ENCODE data around the gene RPS6KA5. TPM values are rescaled to one million over a fixed set of nuclear protein-coding genes. Genes with fewer than 3 reads are reported as not detected.
"Not testable (repeated sequence)": the region's sequence is repeated elsewhere in the genome, so short reads cannot be mapped to it uniquely, and the experiment has no call there.

The RPS6KA5 gene
- total RNA-seq, 2 donors from 2014 or later = 35.4 to 42.0 TPM

DNA sequence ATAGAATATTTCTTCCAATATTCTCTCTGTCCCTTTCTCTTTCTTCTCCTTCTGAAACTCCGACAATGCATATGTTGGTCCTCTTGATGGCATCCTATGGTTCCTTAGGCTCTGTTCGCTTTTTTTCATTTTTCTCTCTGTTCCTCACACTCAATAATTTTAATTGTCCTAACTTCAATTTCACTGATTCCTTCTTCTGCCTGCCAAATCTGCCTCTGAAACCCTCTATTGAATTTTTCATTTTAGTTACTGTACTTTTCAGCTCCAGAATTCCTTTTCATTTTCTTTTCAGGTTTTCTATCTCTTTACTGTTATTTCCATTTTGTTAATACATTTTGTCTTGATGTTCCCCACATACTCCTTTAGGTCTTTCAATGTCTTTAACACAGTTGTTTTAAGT lies 177.2 kb downstream of the RPS6KA5 start:
- peaks cover 7% of the 10 kb centered on the region for H3K36me3 Mint-ChIP-seq (ENCODE audit: low read depth)
- ATAC-seq (no peak), DNase-seq (no peak)
- H3K9me3 ChIP-seq (ENCODE audit: control insufficient read depth, low read length, poor library complexity, severe bottlenecking) = no peaks in the 10 kb centered on the region
- no peak overlapping the region for H3K4me3 Mint-ChIP-seq
- H3K27me3 Mint-ChIP-seq = no peaks in the 10 kb centered on the region
- no peaks in the 10 kb centered on the region for H3K4me1 Mint-ChIP-seq
- H3K27ac Mint-ChIP-seq = no peak overlapping the region

DNA sequence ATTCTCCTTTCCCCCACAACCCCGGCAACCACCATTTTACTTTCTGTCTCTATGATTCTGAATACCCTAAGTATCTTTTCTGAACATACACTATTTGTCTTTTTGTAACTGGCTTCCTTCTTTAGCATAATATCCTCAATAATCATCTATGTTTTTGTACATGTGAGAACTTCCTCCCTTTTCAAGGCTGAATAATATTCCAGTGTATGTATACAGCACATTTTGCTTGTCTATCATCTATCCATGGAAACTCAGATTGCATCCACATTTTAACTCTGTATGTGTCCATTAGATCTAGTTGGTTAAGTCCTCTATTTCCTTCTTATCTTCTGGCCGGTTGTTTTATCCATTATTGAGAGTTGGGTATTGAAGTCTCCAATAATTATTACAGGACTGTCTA lies 180.2 kb downstream of the RPS6KA5 start:
- no peaks in the 10 kb centered on the region for H3K4me1 Mint-ChIP-seq

DNA sequence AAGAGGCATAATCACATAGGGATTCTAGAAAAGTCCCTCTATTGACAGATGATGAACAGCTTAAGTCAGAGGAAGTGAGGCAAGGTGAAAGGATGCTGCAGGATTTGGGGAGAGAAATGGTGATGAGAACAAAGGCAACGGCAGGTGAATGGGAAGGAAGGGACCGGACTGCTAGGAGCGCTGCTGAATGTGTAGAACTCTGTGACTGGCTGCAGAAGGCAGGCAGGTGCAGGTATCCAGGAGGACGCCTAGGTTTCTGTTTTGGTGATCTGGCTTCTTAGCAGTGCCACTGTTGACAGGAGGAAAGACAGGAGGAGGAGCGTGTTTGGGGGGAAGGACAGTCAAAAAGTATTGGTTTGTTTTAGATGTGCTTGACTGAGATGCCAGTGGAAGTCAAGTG lies 185.8 kb downstream of the RPS6KA5 start:
- Mint-ChIP-seq H3K36me3 (ENCODE audit: low read depth) (peaks cover 17% of the 10 kb centered on the region), H3K27me3 (no peaks in the 10 kb centered on the region), H3K4me1 (peaks cover 5% of the 10 kb centered on the region), H3K27ac (no peak overlapping the region), H3K4me3 (no peak overlapping the region)
- no peaks in the 10 kb centered on the region for H3K9me3 ChIP-seq (ENCODE audit: control insufficient read depth, low read length, poor library complexity, severe bottlenecking)
- DNase-seq (no peak), ATAC-seq (no peak)

More for the DNA sequence above, 180.2 kb downstream of the RPS6KA5 start:
- H3K27me3 Mint-ChIP-seq = no peaks in the 10 kb centered on the region
- DNase-seq (no peak), ATAC-seq (no peak)
- H3K27ac Mint-ChIP-seq = no peak overlapping the region
- peaks cover 10% of the 10 kb centered on the region for H3K36me3 Mint-ChIP-seq (ENCODE audit: low read depth)
- H3K4me3 Mint-ChIP-seq = no peak overlapping the region
- no peaks in the 10 kb centered on the region for H3K9me3 ChIP-seq (ENCODE audit: control insufficient read depth, low read length, poor library complexity, severe bottlenecking)

DNA sequence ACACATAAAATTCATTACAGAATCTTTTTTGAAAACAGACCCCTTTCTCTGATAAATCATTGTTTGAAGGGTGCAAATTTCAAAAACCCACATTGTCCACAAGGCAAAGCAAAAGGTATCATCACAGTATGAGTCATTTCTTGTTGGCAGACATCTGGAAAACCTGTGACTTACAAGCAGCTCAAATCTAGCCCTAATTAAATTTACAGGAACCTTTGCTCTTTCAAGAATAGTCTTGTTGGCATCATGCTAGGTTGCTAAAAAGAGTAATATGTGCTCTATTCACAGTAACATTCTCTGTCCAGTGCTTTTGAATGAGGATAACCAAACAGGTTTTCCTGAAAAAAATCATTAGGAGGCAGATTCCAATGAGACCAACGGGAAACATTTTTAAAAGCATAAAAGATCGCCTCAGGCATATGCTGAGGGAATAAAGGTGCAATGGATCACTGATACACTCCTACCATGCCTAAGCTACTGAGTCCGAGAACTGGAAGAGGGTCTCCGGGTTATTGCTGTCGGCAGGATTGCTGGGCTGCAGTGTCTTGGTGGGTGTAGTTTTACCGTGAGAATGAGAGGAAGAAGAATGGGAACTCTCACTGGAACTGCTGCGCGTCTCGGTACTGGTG lies 188.7 kb downstream of the RPS6KA5 start:
- peaks cover 5% of the 10 kb centered on the region for H3K4me1 Mint-ChIP-seq
- H3K36me3 Mint-ChIP-seq (ENCODE audit: low read depth) = peaks cover 13% of the 10 kb centered on the region
- no peak overlapping the region for H3K4me3 Mint-ChIP-seq
- no peak for ATAC-seq
- H3K9me3 ChIP-seq (ENCODE audit: control insufficient read depth, low read length, poor library complexity, severe bottlenecking) = no peaks in the 10 kb centered on the region
- H3K27me3 Mint-ChIP-seq = no peaks in the 10 kb centered on the region
- no peak for DNase-seq
- no peak overlapping the region for H3K27ac Mint-ChIP-seq

DNA sequence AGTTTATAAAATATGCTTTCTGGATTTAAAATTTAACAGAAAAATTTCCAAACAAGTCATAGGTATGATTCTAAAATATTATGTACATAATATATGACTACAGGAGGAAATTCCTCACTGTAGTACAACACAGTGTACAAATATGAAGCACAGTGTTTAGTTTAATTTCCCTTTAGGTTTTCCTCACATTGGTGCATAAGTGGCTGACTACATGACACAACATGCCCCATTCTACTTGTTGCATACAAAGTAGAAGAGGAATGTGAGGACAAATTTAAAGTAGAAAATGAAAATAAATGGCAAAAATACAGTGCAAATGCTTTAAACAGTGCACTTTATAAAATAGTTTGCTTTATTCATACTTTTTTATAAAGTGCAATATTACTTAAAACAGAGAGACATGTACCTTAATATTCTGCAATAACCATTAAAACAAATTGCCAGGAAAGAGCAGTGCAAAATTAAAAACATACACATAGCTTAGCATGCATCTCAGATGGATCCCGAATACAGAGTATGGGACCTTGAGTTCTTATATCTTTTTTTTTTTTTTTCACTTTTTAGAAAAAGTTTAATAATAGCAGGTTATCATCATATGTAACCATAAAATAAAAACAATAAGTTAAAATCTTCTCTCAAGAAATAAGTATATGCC lies 189.4 kb downstream of the RPS6KA5 start:
- DNase-seq = no peak
- no peak for ATAC-seq
- Mint-ChIP-seq H3K4me1 (peaks cover 5% of the 10 kb centered on the region), H3K27ac (no peak overlapping the region), H3K27me3 (no peaks in the 10 kb centered on the region), H3K4me3 (no peak overlapping the region), H3K36me3 (ENCODE audit: low read depth) (peaks cover 13% of the 10 kb centered on the region)
- no peaks in the 10 kb centered on the region for H3K9me3 ChIP-seq (ENCODE audit: control insufficient read depth, low read length, poor library complexity, severe bottlenecking)

DNA sequence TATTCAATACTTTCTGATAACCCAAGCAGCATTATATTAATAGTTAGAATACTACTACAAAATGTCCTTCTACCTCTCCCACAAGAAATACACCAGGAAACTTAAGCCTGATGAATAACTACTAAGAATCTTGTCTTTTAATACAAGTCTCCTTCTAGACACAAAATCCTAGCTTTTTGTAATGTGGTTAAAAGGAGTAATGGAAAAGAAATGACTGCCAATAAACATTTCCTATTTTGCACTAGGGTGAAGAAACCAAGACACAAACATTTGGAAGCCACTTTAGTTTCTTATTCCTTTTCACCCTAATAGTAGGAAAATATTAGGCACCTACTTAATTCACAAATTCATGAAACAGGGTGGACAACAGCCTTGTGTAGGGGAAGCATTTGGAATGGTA lies 192.9 kb downstream of the RPS6KA5 start:
- no peaks in the 10 kb centered on the region for H3K27me3 Mint-ChIP-seq
- DNase-seq (no peak), ATAC-seq (no peak)
- H3K9me3 ChIP-seq (ENCODE audit: control insufficient read depth, low read length, poor library complexity, severe bottlenecking) = no peaks in the 10 kb centered on the region
- H3K36me3 Mint-ChIP-seq (ENCODE audit: low read depth) = peaks cover 2% of the 10 kb centered on the region
- no peak overlapping the region for H3K27ac Mint-ChIP-seq
- no peaks in the 10 kb centered on the region for H3K4me1 Mint-ChIP-seq
- no peak overlapping the region for H3K4me3 Mint-ChIP-seq

DNA sequence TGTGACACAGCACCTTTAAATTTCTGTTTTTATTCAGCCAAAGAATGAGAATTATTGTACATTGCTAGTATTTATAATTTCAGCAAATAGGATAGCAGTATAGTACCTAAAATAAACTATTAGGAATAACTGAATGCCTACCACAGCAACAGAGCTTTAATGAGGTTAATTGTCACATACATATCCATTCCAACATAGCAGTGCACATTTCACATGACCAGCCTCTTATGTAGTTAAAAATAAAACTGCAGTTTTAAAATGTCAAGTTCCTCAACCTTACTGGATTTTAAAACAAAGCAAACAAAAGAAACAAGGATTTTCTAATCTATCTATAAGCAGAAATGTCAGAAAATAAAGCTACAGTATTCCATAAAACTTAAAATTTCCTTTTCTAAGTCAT lies 193.6 kb downstream of the RPS6KA5 start:
- no peaks in the 10 kb centered on the region for H3K27me3 Mint-ChIP-seq

DNA sequence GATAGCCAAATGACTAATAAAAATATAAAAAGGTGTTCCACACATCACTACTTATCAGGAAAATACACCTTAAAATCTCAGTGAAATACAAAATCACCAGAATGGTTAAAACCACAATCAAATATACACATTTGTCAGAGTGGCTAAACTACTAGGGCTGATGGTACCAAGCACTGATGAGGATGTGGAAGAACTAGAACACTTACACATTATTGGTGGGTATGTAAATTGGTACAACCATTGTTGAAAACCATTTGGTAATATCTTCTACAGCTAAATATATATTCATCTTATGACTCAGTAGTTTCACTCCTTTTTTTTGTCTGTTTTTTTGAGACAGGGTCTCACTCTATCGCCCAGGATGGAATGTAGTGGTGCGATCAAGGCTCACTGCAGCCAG lies 195.7 kb downstream of the RPS6KA5 start:
- no peak overlapping the region for H3K27ac Mint-ChIP-seq
- no peaks in the 10 kb centered on the region for H3K27me3 Mint-ChIP-seq
- H3K4me3 Mint-ChIP-seq = no peak overlapping the region
- H3K4me1 Mint-ChIP-seq = no peaks in the 10 kb centered on the region
- peaks cover 6% of the 10 kb centered on the region for H3K36me3 Mint-ChIP-seq (ENCODE audit: low read depth)
- no peak for ATAC-seq
- H3K9me3 ChIP-seq (ENCODE audit: control insufficient read depth, low read length, poor library complexity, severe bottlenecking) = no peaks in the 10 kb centered on the region
- DNase-seq = no peak

More for the DNA sequence above, 193.6 kb downstream of the RPS6KA5 start:
- Mint-ChIP-seq H3K27ac (no peak overlapping the region), H3K36me3 (ENCODE audit: low read depth) (peaks cover 4% of the 10 kb centered on the region), H3K4me3 (no peak overlapping the region), H3K4me1 (no peaks in the 10 kb centered on the region)
- ATAC-seq = no peak
- no peak for DNase-seq
- no peaks in the 10 kb centered on the region for H3K9me3 ChIP-seq (ENCODE audit: control insufficient read depth, low read length, poor library complexity, severe bottlenecking)

DNA sequence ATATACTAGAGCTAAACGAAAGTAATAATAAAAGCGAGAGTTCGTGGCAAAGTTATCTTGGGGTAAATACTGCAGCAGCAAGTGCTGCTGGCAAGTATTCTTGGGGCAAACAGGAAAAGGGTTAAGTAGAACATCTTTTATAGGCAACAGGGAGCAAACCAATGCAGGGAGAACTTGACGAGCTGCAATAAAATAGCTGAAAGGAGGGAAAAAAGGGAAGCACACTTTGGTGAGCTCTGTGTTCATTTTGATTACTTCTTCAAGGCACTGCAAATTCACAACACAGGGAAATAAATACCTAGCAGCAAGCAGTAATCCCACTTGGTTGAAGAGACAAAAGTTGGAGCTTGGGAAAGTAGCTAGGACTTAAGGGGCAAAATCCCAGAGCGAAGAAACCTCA lies 201.9 kb downstream of the RPS6KA5 start:
- H3K36me3 Mint-ChIP-seq (ENCODE audit: low read depth) = peaks cover 6% of the 10 kb centered on the region
- H3K27me3 Mint-ChIP-seq = no peaks in the 10 kb centered on the region
- H3K9me3 ChIP-seq (ENCODE audit: control insufficient read depth, low read length, poor library complexity, severe bottlenecking) = no peaks in the 10 kb centered on the region
- H3K4me1 Mint-ChIP-seq = peaks cover 3% of the 10 kb centered on the region
- ATAC-seq (no peak), DNase-seq (no peak)
- H3K4me3 Mint-ChIP-seq = peak overlapping the region; percentile 7
- H3K27ac Mint-ChIP-seq = no peak overlapping the region

DNA sequence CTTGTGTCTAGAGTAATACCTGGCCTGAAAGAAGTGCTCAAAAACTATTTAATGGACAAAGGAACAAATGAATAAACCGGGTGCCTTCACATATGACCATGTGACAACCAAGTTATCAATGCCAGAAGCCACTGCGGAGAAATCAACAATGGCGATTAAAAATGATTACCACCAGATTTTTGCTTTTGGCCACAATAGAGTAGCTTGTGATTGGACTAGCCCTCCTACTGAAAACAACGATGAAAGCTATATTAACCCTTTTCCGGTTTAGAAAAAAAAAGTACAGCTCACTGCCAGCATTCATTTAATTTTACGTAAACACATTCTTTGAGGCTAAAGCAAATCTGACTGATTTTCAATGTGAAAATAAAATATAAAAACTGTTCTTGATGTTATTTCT lies 202.6 kb downstream of the RPS6KA5 start:
- Mint-ChIP-seq H3K27me3 (no peaks in the 10 kb centered on the region), H3K27ac (no peak overlapping the region), H3K4me1 (peaks cover 3% of the 10 kb centered on the region), H3K36me3 (ENCODE audit: low read depth) (peaks cover 6% of the 10 kb centered on the region), H3K4me3 (no peak overlapping the region)
- no peak for ATAC-seq
- no peak for DNase-seq
- H3K9me3 ChIP-seq (ENCODE audit: control insufficient read depth, low read length, poor library complexity, severe bottlenecking) = no peaks in the 10 kb centered on the region

DNA sequence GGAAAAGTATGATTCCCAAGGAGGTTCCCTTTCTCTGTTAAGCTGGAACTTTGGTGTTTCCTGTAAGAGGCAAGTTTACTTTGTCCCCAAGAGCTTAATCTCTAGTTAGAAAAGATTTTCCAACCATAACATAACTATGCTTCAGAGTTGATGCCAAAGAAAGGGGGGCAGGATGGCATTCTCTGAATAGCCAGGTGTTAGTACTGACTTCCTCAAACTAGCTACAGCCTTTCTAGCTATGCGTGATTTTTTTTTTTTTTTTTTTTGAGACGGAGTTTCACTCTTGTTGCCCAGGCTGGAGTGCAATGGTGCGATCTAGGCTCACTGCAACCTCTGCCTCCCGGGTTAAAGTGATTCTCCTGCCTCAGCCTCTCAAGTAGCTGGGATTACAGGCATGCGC lies 204.3 kb downstream of the RPS6KA5 start:
- H3K9me3 ChIP-seq (ENCODE audit: control insufficient read depth, low read length, poor library complexity, severe bottlenecking); H3K27me3 Mint-ChIP-seq; DNase-seq; H3K36me3 Mint-ChIP-seq (ENCODE audit: low read depth); ATAC-seq; H3K4me3 Mint-ChIP-seq; H3K27ac Mint-ChIP-seq; H3K4me1 Mint-ChIP-seq: not testable (repeated sequence)

DNA sequence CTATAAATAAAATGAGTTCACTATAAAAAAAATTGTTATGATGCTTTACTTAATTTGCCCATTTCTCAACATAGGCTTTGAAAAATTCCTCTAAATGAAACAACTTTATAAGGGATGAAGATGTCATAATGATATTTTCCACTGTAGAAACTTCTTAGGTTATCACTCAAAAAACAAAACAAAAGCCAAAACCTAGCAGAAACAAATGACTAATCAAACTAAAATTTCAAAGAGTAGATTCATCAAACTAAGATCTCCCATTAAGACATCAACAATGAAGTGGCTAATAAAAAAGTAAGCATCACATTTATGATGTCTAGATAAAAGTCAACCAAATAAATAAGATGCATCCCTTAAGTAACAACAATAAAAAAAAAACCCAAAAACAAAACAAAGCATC lies 207.3 kb downstream of the RPS6KA5 start:
- no peak overlapping the region for H3K27ac Mint-ChIP-seq
- H3K4me1 Mint-ChIP-seq = no peaks in the 10 kb centered on the region
- H3K36me3 Mint-ChIP-seq (ENCODE audit: low read depth) = peaks cover 2% of the 10 kb centered on the region
- no peaks in the 10 kb centered on the region for H3K9me3 ChIP-seq (ENCODE audit: control insufficient read depth, low read length, poor library complexity, severe bottlenecking)
- no peak for DNase-seq
- no peak overlapping the region for H3K4me3 Mint-ChIP-seq
- ATAC-seq = no peak
- no peaks in the 10 kb centered on the region for H3K27me3 Mint-ChIP-seq

DNA sequence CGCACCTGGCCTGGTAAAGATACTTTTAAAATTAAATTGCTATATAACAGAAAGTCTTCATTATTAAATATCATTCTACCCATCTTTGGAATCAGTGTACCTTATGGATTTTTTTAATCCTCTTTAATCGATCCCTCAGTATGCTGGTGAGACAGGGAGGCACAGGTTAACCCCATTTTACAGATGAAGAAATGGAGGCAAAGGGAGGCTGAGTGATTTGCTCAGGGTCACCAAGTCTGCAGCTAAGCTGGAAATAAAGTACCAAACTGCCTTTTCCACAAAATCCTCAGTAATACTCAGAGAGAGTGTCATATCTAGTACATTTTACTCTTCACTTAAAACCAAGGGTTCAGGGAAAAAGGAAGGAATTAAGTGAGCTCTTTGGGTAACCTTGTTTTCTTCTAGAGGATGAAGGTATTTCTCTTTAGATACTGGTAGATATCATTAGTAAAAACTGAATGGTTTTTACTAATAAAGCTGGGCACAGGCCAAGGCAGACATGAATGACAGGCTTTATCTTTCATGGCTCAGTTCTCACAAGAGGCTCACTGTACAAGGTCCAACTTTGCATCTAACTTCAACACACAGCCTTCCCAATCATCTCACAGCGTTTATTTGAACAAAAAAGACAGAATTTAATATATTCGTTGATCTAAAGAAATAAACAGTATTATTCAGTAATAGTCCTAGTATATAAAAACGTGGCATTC lies 209.0 kb downstream of the RPS6KA5 start:
- no peak overlapping the region for H3K4me3 Mint-ChIP-seq
- ATAC-seq = no peak
- no peaks in the 10 kb centered on the region for H3K9me3 ChIP-seq (ENCODE audit: control insufficient read depth, low read length, poor library complexity, severe bottlenecking)

More for the DNA sequence above, 209.0 kb downstream of the RPS6KA5 start:
- Mint-ChIP-seq H3K4me1 (no peaks in the 10 kb centered on the region), H3K27ac (no peak overlapping the region), H3K27me3 (no peaks in the 10 kb centered on the region), H3K36me3 (ENCODE audit: low read depth) (peaks cover 2% of the 10 kb centered on the region)
- DNase-seq = no peak
